Globus pallidus (tissue), 1 donor: Measurements from ENCODE around the gene AGBL4.

Experiments used
- DNase-seq: peaks from one replicate; pipeline ENCODE4 v3.0.0-alpha.2; 2015; ENCODE audit warnings: low spot score

AGBL4 gene

DNA sequence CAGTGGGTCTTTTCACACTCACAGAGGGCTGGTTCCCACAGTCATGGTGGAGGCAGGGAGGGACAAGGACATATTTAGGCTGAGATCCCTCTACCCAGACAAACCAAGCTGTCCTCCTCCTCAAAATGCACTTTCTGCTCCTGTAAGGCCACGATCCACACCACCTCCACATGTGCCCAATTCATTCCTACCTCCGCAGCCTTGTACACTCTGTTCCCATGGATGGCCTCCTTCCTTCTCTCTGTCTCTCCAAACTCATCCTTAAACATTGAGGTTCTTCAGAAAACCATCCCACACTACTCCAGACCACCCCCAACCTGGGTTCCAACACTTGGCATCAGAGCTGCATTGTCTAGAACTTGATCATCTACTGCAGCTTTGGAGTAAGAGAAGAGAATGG is 842.7 kb downstream of the AGBL4 start:
- DNase-seq, result no peak

DNA sequence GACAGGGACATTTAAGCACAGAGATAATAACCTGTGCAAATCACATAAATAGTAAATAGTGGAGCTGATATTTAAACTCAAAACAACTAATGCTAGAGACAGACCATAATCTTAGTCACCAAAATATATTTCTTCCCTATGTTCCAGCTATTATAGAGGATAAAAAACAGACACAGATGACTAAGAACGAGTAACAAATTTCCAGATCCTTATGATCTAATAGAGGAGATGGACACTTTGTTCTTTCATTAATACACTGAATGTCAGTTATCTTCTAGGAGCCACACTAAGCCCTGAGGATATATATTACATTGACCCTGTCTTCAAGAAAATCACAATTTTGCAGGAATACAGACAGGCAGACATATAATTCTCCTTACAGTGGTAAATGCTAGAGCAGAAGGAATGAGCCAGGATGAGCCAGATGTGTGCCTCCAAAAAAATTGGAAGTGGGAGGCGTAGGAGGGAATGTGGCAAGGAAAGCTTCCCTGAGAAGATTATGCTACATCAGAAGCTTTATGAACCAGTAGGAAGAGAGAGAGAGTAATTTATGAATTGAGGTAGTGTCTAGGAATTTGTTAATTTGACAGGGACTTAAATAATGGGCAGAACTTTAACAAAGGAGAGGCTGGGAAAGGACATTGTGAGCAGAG is 851.7 kb downstream of the AGBL4 start:
- DNase-seq, result no peak

DNA sequence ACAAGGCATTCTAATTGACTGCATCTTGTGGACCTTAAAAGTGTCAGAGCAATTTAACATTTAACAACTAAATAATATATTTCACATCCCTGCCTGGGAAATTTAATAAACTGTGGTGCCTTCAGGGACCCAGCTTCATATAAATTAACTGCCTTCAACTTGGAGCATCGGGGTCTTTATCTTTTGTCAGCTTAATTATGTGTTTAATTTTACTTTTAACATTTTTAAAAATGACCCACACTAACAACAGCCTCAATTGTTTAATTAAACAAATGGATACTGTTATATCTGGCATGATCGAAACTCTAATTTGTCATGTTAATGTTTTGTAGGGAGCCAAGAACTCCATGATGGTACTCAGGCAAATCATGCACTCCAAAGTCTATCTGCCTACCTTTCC is 857.7 kb downstream of the AGBL4 start:
- no peak for DNase-seq

DNA sequence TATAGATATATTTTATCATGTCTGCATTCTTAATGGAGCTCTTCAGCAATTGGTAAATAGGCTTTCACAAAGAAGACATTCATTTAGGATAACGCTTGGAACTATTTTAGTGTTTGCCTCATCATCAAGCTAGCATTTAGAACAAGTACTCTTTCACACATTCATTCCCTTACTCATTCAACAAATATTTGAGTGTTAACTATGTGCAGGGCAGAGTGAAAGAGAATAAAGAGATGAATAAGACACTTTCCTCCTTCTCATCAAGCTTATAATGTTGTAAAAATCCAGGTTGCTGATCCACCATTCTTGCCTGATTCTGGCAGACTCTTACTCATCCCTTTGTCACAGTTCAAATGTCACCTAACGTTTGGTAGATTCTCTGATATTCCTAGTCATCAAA is 860.7 kb downstream of the AGBL4 start:
- DNase-seq, result peak; percentile 65

DNA sequence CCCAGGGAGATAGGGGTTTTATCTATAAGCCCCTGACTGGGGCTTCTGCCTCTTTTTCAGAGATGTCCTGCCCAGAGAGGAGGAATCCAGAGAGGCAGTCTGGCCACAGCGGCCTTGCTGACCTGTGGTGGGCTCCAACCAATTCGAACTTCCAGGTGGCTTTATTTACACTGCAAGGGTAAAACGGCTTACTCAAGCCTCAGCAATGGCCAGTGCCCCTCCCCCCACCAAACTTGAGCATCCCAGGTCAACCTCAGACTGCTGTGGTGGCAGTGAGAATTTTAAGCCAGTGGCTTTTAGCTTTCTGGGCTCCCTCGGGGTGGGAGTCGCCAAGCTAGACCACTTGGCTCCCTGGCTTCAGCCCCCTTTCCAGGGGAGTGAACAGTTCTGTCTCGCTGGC is 863.1 kb downstream of the AGBL4 start:
- no peak for DNase-seq

DNA sequence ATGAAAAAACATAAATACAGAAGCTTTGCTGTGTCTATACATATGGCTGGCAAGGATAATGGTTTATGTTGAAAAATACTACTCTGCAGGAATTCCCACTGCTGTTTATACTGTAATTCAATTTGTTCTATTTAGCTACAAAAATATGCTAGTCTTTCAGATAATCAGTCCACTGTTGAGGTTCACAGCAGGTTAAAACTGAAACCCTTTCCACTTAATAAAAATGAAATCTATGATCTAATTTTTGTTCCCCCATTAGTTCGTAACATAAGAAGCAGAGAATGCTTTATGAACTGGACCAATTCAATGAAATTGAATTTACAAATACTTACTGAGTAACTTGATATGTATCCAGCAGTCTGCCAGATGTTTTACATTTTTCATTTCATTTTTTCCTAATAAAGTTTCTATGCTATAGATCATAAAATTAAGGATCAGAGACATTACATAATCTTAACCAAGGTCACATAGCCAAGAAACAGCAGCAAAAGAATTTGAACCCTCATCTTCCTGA is 887.0 kb downstream of the AGBL4 start:
- no peak for DNase-seq

DNA sequence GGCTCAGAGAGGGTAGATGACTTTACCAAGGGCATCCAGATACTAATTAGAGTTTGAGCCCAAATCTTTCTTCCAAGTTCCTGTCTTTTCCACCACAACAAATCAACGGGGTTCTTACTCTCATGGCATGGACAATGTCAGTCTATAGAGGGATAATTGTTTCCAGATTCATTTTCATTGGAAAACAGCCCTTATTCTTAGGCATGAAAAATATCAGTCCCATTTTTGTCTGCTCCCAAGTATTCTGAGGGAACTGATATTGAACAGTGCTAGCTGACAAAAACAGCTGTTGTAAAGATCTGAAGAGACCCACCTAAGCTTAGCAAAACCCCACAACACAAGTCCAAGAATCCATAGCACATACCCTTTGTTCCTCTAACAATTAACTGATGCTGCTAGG is 898.0 kb downstream of the AGBL4 start:
- DNase-seq, result no peak

DNA sequence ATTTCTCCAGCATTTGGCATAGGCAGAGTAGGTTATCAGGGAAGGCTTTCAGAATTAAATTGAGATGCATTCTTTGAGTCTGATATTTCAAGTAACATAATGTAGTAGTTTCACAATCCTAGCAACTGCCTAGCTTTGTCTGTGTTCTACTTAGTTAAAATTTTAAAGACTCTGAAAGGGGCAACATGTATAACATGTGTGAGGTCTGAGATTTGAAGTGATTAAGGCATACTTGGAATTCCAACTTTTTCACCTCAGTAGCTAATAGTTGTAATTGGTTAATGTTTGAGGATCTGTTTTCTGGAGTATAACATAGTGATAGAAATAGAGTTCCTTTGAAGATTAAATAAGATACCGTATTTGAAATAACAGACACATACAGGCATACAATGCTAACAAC is 911.8 kb downstream of the AGBL4 start:
- DNase-seq, result no peak

DNA sequence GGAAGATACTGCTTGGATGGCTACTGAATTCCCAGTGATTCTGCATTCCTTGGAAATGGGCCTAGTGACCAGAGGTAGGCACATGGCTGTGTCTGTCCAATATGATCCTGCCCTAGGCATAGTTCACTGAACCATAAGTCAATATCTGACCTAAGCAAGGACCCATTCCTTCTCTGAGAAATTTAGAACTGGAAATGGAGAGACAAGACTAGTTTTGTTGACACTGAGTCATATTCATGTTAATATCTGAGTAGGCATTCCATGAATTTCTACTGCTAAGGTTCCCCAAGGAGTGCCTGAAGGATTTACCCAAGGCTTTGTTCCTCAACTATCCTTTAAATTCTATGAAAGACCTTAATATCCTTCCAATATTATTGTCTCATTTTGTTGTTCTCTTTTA is 917.3 kb downstream of the AGBL4 start:
- DNase-seq, result no peak

DNA sequence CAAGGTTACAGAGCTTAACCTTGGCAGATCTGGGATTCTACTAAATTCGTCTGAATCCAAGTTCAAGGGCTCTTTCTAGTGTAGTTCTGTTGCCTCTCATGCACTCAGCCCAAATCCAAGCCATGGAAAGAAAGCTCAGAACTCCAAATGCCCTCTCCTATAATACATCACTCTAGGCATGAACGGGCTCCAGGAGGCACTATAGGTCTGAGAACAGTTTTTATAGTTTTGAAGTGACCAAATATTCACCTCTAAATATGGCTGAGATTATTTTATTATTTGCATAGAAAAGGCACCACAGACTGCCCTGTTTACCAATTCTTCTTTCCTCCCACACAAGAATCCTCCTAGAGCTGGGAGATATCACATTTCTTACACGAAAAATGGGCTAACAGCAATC is 919.2 kb downstream of the AGBL4 start:
- DNase-seq, result no peak

DNA sequence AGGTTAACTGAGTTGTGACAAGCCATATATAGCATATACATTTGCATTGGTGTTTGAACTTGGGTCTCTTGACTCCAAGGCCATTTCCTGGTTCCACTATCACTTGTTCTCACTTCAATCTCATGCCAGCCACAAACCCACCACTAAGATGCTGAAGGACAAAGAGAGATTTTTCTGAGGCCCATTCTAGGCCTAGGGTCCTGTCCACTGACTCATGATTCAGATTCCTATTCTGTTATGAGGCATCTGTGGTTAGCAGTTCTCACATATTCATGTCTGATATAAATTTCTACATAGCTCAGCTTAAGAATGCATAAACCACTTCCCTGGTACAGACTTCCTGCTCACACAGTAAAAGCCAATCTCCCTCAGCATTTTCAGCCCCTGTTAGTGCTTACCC is 921.0 kb downstream of the AGBL4 start:
- DNase-seq, result no peak

DNA sequence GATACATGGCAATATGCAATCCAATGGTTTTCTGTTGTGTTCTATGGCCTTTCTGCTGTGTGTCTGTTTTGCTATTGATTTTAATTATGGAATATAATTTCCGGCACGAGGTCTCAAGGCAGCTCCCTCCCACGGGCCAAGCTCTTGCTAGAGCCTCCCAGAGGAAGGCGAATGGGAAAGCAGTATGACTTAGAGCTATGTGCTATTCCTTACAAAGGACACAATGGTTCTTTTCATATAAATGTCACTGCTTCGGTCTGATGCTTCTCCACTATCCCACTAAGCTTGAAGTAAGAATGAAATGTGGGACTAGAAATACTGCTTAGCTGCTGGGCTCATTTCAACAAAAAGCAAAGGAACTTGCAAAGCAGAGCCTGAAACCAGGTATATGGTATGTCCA is 924.9 kb downstream of the AGBL4 start:
- peak; percentile 16 for DNase-seq

DNA sequence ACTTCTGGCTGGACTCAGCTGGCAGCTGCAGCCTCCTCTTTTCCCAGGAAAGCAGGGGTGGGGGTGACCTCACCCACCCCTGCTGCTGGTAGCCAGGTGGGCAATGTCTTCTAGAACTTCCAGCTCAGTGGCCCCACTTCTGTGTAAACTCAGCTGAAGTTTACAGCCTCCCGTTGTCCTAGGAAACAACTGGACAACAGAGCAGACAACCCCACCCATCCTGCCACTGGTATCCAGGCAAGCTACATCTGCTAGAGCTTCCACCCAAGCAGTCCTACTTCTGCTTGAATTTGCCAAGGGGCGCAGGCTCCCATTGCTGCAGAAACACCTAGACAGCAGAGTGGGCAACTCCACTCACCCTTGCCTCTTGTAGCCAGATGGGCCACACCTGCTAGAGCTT is 937.4 kb downstream of the AGBL4 start:
- no peak for DNase-seq

DNA sequence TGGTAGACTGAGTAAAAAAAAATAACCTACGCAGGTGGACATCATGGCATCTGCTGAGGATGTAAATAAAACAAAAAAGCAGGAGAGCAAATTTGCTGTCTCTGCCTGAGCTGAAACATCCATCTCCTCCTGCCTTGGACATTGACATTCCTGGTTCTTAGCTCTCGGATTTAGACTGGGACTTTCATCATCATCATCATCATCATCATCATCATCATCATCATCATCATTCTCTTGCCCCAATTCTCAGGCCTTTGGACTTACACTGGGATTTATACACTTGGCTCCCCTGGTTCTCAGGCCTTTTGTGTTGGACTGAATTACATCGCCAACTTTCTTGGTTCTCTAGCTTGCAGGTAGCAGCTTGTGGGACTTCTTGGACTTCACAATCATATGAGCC is 938.7 kb downstream of the AGBL4 start:
- DNase-seq, result no peak

DNA sequence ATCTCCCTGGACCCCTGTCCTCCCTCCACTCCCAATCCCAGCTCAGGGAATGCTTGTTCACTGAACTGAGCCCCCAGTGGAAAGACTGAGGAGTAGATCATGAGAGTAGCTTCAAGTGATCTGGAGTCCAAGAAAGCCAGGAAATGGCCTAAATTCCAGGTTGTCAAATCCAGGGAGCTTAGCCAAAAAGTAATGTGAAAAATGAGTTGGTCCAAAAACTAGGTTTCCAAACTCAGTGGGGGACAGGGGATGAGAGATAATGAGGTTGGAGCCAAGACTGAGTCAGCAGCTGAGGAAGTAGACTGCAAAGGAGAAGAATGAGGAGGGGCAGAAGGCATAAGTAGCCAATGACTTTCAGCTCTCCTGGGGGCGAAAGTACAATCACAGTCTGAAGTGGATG is 963.0 kb downstream of the AGBL4 start:
- no peak for DNase-seq

DNA sequence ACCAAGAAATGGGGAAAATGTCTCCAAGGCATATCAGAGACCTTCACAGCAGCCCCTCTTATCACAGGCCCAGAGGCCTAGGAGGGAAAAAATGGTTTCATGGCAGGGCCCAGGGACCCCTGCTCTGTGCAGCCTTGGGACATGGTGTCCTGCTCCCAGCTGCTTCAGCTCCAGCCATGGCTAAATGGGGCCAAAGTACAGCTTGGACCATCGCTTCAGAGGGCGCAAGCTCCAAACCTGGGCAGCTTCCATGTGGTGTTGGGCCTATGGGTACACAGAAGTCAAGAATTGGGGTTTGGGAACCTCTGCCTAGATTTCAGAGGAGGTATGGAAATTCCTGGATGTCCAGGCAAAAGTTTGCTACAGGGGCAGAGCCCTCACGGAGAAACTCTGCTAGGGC is 964.7 kb downstream of the AGBL4 start:
- DNase-seq, result no peak

DNA sequence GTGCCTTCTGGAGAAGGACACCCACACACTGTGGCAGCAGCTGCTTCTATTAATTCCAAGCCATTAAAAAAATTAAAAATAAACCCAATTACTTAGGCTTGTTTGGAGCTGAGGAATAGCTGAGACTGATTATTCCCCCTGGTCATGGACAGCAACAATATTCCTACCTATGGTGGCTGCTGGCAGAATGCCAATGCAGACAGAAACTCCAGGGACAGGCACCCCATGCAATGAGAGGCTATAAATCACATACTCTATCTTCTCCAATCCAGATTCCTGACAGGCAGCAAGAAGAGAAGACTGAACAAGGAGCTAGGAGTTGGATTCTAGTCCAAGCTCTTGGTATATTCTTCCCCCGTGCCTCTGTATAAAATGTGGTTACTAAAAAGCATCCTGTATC is 971.7 kb downstream of the AGBL4 start:
- DNase-seq, result no peak

DNA sequence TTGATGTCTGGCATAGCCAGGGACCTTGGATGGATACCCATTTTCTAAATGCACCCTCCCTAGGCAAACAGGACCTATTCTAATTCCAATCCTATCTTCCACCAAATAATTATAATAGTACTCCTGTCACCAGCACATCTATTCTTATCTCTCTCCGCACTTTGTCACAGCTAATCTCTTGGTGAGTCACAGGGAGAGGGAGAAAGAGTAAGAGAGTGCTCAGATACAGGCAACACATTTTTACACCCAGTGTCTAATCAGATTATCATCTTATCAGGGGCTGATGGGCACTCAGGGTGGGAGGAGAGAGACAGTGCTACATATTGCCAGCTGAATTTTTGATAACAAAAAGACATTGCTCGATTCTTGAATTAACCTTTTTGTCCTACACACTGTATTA is 972.1 kb downstream of the AGBL4 start:
- DNase-seq, result no peak

DNA sequence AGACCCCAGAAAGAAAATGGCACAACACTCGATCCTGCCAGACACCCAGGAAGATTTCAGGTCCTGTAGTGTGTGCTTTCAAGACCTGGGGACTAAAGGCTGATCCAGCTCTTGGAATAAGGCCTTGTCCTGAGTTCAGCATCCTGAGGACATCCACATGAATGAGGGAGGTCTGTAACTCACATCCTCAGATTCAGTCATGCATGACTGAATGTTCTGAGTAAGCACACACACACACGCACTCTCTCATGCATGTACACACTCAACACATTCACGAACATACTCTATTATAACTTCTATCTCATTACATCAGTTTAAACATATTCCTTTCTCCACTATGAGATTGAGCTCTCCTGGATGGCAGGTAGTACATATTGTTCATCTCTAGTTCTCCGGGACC is 973.7 kb downstream of the AGBL4 start:
- DNase-seq, result no peak

DNA sequence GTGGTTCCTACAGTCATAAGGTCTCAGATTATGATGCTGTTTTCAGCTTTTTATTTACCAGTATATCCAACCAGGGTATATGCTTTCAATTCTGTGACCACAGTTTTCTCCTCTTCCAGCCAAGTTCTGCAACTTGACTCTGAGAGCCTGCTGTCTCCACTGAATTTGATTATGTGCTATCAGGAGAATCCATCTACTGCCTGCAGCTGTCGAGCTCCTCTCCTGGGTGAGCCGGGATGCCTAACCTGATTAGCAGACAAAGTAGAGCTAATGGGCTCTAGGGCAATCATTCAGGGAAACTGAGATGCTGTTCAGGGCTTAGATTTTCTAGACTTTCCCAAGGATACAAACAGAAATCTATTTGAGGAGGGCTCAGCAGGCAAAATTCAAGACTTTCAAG is 975.6 kb downstream of the AGBL4 start:
- DNase-seq, result no peak

DNA sequence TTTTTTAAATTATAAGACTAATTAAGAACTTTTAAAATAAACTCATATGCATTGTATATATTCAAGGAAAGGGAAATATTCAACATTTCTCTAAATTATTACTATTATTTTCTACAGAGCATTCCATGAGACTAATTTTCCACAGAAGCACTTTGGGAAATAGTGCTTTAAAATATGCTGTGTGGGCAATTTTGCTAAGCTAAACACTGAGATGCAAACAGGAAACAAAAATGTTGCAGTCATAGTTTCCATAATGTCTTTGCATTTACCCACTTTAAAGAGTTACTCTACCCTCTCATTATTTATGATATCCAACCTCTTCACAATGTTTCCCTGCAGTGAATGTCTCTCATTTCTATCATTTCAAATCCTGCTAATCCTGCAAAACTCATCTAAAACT is 977.4 kb downstream of the AGBL4 start:
- no peak for DNase-seq

DNA sequence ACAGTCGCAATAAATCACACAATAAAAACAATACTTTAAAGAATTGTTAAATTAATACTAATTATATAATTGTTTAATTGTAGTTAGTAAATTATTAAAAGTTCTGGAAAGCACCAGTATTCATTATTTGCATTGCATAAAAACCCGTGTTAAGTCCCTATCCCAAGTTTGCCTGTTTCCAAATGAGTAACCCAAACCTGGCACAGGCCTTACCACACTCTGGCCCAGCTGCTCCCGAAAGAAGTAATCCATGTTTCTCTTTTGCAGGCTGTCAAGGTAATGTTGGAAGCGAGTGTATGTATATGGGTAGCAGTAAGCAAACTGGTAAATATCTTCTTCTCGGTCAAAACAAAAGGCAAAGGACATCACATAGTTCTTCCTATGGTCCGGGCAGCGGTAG is 978.4 kb downstream of the AGBL4 start:
- no peak for DNase-seq

DNA sequence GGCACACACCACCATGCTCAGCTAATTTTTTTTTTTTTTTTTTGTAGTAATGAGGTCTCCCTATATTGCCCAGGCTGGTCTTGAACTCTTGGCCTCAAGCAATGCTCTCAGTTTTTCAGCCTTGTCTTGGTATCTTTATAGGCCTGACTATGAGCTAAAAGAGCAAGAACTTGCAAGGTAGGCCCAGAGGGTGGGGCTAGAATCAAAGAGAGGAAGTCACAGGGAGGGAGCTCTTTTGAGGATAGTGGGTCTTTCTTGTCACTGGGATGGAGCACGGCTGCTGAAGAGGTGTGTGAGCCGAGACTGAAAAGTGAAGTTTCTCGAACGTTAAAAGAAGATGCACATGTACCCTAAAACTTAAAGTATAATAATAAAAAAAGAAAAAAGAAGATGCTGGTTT is 987.1 kb downstream of the AGBL4 start:
- DNase-seq, result no peak

DNA sequence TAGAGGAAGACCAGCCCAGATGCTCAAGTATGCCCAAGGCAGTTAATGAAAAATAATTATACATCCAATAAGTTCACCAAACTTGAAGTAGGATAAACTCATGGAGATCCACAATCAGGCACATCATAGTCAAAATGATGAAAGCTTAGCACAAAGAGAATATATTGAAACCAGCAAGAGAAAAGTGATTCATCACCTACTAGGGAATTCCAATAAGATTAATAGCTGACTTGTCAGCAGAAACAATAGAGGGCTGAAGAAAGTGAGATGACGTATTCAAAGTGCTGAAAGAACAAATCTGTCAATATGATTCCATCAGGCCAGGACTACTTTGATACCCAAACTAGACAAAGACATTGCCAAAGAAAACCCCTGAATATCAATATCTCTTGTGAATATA is 995.4 kb downstream of the AGBL4 start:
- DNase-seq, result no peak
